GM23338 (cell line): ENCODE measurements around the gene ACE2.

Experiments
- CTCF ChIP-seq, 2 experiments: fragments of 200-600 bp in 1 of 2; sonication (generic) in 1 of 2; conservative IDR thresholded peaks; 2 replicates each; pipeline versions ENCODE4 v1.5.1 to v1.6.1; 2016 to 2017; ENCODE audit warnings: antibody characterized with exemption in 2 of 2, low read depth in 2 of 2, mild to moderate bottlenecking in 2 of 2, moderate library complexity in 1 of 2
- POLR2AphosphoS5 ChIP-seq: IDR thresholded peaks from 2 replicates; pipeline ENCODE4 v1.6.1; 2016; ENCODE audit warnings: antibody characterized with exemption, low read depth

- TF ChIP-seq CTCF (conservative IDR thresholded peaks at IDR 0.05; ENCODE audit: low read depth in 2 of 2) (no peak), POLR2AphosphoS5 (no peak)
These were observed 89.2 kb downstream of the ACE2 start for GRCh38 chrX:15511563-15511962.
